Esophagus squamous epithelium (tissue), 4 donors: ENCODE results near the gene FRMD4A.

Experiments
- CTCF ChIP-seq, 6 experiments: fragments of 450-650 bp in 4 of 6; fragments of 200-600 bp in 2 of 6; sonication (generic) in 2 of 6; IDR thresholded peaks; one replicate each; pipeline ENCODE4 v1.5.1; 2016 to 2019; ENCODE audit warnings: antibody characterized with exemption in 6 of 6, mild to moderate bottlenecking in 4 of 6, moderate library complexity in 4 of 6
- POLR2A ChIP-seq, 4 donors: fragments of 450-650 bp; IDR thresholded peaks; one replicate each; pipeline ENCODE4 v1.6.1; 2017; ENCODE audit warnings: antibody characterized with exemption in 4 of 4, mild to moderate bottlenecking in 4 of 4, moderate library complexity in 3 of 4

- no peak for TF ChIP-seq CTCF (IDR thresholded peaks at IDR 0.05)
- no peak for TF ChIP-seq POLR2A (IDR thresholded peaks at IDR 0.05)
These were observed 147.9 kb downstream of the FRMD4A start for GRCh38 chr10:14182781-14183180.
